GM12874 (cell line): ENCODE data around the gene EFS.

Experiments used
- TF ChIP-seq, protein P1 (sequence below): IDR thresholded peaks from 2 replicates; pipeline ENCODE4 v1.5.1; 2011; ENCODE audit warnings: low read depth, mild to moderate bottlenecking, control low read depth, low read length, moderate library complexity; ENCODE audit not compliant: insufficient read depth

The EFS gene

DNA sequence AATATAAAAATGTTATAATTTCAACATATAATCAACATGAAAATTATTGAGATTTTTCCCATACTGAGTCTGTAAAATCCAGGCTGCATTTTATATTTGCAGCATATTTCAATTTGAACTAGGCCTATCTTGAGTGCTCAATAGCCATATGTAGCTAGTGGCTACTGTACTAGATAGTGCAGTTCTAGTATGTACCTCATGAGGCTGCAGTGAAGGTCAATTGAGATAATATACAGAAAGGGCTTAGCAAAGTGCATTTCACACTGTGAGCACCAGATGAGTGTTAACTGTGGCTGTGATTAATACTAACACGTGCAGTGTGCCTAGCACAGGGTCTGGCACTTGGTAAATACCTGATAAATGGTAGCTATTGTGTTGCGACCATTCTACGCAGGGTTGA is 6.9 kb downstream of the EFS start:
- TF ChIP-seq, protein P1, sequence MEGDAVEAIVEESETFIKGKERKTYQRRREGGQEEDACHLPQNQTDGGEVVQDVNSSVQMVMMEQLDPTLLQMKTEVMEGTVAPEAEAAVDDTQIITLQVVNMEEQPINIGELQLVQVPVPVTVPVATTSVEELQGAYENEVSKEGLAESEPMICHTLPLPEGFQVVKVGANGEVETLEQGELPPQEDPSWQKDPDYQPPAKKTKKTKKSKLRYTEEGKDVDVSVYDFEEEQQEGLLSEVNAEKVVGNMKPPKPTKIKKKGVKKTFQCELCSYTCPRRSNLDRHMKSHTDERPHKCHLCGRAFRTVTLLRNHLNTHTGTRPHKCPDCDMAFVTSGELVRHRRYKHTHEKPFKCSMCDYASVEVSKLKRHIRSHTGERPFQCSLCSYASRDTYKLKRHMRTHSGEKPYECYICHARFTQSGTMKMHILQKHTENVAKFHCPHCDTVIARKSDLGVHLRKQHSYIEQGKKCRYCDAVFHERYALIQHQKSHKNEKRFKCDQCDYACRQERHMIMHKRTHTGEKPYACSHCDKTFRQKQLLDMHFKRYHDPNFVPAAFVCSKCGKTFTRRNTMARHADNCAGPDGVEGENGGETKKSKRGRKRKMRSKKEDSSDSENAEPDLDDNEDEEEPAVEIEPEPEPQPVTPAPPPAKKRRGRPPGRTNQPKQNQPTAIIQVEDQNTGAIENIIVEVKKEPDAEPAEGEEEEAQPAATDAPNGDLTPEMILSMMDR = no peak

GRCh38 chr14:23357261-23357660 is 7.7 kb downstream of the EFS start:
- TF ChIP-seq, protein P1 = no peak

GRCh38 chr14:23356662-23357061 is 8.3 kb downstream of the EFS start:
- TF ChIP-seq, protein P1 = no peak

- TF ChIP-seq, protein P1 = no peak
Observed at GRCh38 chr14:23355871-23356435, 9.0 kb downstream of the EFS start.

GRCh38 chr14:23354990-23355389 is 10.0 kb downstream of the EFS start:
- TF ChIP-seq, protein P1 = no peak

- TF ChIP-seq, protein P1 = no peak
Observed at GRCh38 chr14:23353433-23353780, 11.6 kb downstream of the EFS start.

DNA sequence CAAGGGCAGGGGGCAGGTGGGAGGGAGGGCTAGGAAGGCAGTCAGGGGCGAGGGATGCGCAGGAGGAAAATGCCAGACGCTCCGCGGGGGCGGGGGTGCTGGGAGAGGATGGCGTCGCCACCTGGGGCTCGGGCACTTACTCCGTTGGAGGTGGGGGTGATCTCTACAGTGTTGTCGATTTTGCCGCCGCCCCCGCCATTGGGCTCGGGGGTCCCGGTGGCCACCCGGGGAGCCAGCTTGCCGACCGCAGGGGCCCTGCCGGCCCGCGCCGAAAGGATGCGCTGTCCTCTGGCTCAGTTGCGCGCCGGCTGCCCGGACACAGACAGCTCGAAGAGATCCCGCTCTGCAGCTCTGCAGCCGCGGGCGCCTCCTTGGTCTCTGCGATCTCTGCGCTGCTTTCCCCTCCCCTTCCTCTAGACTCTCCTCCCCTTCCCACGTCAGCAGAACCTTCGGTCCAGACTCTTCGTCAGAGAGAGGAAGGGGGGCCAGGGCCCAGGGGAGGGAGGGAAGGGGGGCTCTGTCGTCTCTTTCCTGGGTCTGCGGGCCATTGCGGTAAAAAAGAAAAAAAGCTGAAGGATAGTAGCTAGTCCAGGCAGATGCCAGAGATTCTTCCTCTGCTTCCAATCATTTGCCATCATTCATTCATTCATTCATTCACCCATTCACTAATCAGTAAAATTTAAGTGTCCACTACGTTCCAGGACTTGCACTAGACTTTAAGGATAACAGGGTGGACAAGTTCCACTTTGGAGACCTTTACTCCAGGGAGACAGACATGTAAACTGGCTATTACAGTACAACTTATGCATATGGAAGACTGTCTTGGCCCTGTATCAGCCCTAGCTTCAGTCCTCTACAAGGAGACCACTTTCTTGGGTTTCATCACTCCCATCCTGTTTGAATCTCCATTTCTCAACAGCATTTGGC is 12.2 kb downstream of the EFS start, which contains the start of gene SLC22A17:
SLC22A17 (minus strand) TSS at position 382 of the 927 bp plus-strand sequence.
- TF ChIP-seq, protein P1 = no peak
